ENCODE data around the gene SLC25A27. TPM values are rescaled to one million over a fixed set of nuclear protein-coding genes. Genes with fewer than 3 reads are reported as not detected.

Gene SLC25A27
- total RNA-seq, 1 donor from 2014 or later = 6.9 TPM

DNA sequence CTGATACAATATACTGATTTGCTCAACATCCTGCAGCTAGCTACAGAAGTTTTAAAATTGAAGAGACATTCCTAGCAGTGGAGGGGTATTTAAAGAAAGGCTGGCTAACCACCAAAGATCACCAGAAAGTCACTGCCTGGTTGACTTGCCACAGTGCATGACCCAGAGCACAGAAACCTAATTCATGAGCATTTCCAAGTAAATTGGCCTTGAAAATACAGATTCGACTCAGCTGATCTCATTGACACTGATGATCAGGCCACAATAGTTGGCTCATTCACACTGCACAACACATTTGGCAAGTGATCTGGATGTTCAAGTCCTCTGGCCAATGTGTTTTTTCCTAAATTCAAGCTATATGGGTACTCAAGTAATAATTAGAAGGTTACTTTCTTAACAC, 21.6 kb downstream of the SLC25A27 start:
- H3K36me3 ChIP-seq (ENCODE audit: control insufficient read depth, insufficient read depth, low read length) = no peaks in the 10 kb centered on the region
- TF ChIP-seq, protein P1, sequence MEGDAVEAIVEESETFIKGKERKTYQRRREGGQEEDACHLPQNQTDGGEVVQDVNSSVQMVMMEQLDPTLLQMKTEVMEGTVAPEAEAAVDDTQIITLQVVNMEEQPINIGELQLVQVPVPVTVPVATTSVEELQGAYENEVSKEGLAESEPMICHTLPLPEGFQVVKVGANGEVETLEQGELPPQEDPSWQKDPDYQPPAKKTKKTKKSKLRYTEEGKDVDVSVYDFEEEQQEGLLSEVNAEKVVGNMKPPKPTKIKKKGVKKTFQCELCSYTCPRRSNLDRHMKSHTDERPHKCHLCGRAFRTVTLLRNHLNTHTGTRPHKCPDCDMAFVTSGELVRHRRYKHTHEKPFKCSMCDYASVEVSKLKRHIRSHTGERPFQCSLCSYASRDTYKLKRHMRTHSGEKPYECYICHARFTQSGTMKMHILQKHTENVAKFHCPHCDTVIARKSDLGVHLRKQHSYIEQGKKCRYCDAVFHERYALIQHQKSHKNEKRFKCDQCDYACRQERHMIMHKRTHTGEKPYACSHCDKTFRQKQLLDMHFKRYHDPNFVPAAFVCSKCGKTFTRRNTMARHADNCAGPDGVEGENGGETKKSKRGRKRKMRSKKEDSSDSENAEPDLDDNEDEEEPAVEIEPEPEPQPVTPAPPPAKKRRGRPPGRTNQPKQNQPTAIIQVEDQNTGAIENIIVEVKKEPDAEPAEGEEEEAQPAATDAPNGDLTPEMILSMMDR (IDR thresholded peaks at IDR 0.05; ENCODE audit: insufficient read depth, low read length, poor library complexity, severe bottlenecking) = no peak
- no peaks in the 10 kb centered on the region for H3K27me3 ChIP-seq (ENCODE audit: control insufficient read depth, insufficient read depth, low read length)
- no peak overlapping the region for H3K4me3 ChIP-seq (ENCODE audit: low read depth, low read length)
- DNase-seq (ENCODE audit: low read depth) = no peak

GRCh38 chr6:46676604-46677313, 24.0 kb downstream of the SLC25A27 start:
- Histone ChIP-seq H3K27me3 (ENCODE audit: control insufficient read depth, insufficient read depth, low read length) (no peaks in the 10 kb centered on the region), H3K36me3 (ENCODE audit: control insufficient read depth, insufficient read depth, low read length) (no peaks in the 10 kb centered on the region), H3K4me3 (ENCODE audit: low read depth, low read length) (no peak overlapping the region)
- DNase-seq (ENCODE audit: low read depth) = no peak
- TF ChIP-seq, protein P1 (IDR thresholded peaks at IDR 0.05; ENCODE audit: insufficient read depth, low read length, poor library complexity, severe bottlenecking) = no peak

DNA sequence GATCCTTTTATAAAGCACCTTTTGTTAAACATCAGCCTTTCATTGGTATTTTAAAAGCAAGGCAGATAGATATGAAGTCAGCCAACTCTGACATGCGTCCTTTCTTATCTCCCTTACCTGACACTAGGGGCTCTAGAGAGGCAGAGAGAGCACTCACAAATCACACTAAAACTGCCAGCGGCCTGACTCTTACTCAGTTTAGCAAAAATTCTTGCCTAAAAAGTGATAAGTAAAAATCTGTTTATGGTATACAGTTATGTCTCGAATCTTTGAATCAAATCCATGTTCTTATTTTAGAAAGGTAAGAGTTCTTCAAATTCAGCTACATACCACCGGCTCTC, 24.5 kb downstream of the SLC25A27 start:
- TF ChIP-seq, protein P1 (IDR thresholded peaks at IDR 0.05; ENCODE audit: insufficient read depth, low read length, poor library complexity, severe bottlenecking) = peak; percentile 63
- H3K36me3 ChIP-seq (ENCODE audit: control insufficient read depth, insufficient read depth, low read length) = no peaks in the 10 kb centered on the region
- H3K4me3 ChIP-seq (ENCODE audit: low read depth, low read length) = no peak overlapping the region
- DNase-seq (ENCODE audit: low read depth) = no peak
- no peaks in the 10 kb centered on the region for H3K27me3 ChIP-seq (ENCODE audit: control insufficient read depth, insufficient read depth, low read length)

GRCh38 chr6:46684771-46685170, 32.0 kb downstream of the SLC25A27 start:
- Histone ChIP-seq H3K36me3 (ENCODE audit: control insufficient read depth, insufficient read depth, low read length) (no peaks in the 10 kb centered on the region), H3K4me3 (ENCODE audit: low read depth, low read length) (no peak overlapping the region), H3K27me3 (ENCODE audit: control insufficient read depth, insufficient read depth, low read length) (no peaks in the 10 kb centered on the region)
- DNase-seq (ENCODE audit: low read depth) = no peak
- TF ChIP-seq, protein P1 (IDR thresholded peaks at IDR 0.05; ENCODE audit: insufficient read depth, low read length, poor library complexity, severe bottlenecking) = no peak

DNA sequence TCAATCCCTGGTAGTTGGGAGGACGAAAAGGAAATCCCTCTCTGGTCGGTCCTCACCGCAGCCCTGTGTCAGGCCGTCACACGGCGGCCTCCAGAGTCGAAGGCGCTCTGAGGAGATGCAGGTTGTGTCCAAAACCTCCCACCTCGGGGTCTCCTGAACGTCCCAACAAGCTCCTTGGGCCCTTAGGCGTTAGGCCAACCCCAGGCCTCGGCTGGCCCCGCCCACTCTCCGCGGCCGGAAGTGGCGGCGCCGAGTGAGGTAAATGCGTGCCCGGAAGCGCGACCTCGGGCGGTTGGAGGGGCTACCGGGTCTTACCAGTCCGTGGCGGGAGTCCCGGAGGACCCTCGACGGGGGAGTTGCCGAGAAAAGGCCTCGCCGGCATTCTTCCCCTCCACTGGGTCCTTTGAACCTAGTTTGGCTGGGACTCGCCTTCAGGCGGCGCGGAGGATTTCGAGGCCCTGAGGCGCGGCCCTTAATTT, 34.9 kb downstream of the SLC25A27 start, which contains the start of gene TDRD6:
TSS of gene TDRD6 (plus strand) at position 267 of the 479 bp plus-strand sequence. CDS start 244 bp downstream, outside the sequence.
- H3K36me3 ChIP-seq (ENCODE audit: control insufficient read depth, insufficient read depth, low read length) = no peaks in the 10 kb centered on the region

More for the DNA sequence above, 34.9 kb downstream of the SLC25A27 start, which contains the start of gene TDRD6:
- Histone ChIP-seq H3K27me3 (ENCODE audit: control insufficient read depth, insufficient read depth, low read length) (no peaks in the 10 kb centered on the region), H3K4me3 (ENCODE audit: low read depth, low read length) (no peak within 1 kb of the TSS)
- DNase-seq (ENCODE audit: low read depth) = no peak
- TF ChIP-seq, protein P1 (IDR thresholded peaks at IDR 0.05; ENCODE audit: insufficient read depth, low read length, poor library complexity, severe bottlenecking) = no peak
